Measurements from ENCODE around the gene UBL4A.

DNA sequence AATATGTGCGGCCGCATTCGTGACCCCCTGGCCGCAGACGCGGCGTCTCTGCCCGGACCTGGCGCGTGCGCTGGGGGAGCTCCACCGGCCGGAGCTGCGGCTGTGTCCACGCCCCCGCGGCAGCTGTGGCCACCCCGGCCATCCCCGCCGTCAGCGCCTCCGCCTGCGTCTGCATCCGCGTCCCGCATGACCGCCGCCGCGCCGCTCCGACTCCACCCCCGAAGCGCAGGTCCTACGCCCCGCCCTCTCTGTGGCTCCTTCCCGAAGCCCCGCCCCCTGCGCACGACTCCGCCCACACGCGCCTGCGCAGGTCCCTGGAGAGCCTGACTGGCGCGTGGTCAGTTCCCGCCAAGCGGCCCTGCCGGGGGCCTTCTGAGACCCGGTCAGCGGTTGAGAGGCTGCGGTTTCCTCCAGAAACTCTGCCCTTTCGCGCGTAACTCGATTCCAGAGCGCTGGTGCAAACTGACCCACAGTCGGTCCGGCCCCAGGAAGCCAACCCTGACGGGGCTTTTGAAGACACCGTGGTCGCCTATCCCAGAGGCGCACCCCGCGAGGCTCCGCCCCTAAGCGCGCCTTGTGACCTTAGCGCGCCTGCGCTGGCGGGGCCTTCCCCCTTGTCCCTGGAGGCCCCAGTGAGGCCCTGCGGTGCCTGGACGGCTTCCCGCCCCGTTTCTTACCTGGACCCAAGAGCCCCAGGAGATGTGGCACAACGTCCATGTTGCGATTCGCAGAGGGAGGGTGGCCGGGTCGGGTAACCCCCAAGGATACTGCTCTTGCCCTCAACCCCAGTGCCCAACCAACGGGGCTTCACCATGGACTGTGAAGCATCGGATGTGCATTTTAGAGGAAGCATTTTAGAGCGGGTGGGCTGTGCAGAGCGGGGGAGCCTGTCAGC lies 7.4 kb downstream of the UBL4A start, which contains the start of gene LAGE3:
- TF ChIP-seq POLR2AphosphoS5 (IDR thresholded peaks at IDR 0.05; ENCODE audit: low read depth, low read length) (no peak; the same call in 1 of the 2 replicates), TAF1 (IDR thresholded peaks at IDR 0.05; ENCODE audit: low read depth, low read length) (no peak), POLR2A (IDR thresholded peaks at IDR 0.05; ENCODE audit: low read depth, low read length) (no peak; the same call in 1 of the 2 replicates), PAX5 (IDR thresholded peaks at IDR 0.05; ENCODE audit: insufficient read depth, low read length, severe bottlenecking) (peak; percentile 87), SPI1 (IDR thresholded peaks at IDR 0.05; ENCODE audit: low read depth, low read length) (no peak)
